Activated CD4-positive, alpha-beta T cell treated with anti-CD3 and anti-CD28 coated beads for 1 hour (primary cell): ENCODE data around the gene ZFC3H1.

ENCODE experiments used
- DNase-seq: peaks from one replicate; pipeline ENCODE4 v3.0.0-alpha.2; 2020

Gene ZFC3H1

GRCh38 chr12:71627438-71628002 is 36.1 kb downstream of the ZFC3H1 start:
- no peak for DNase-seq

GRCh38 chr12:71626768-71627167 is 36.9 kb downstream of the ZFC3H1 start:
- DNase-seq = no peak

- DNase-seq = no peak
Observed at GRCh38 chr12:71626098-71626497, 37.5 kb downstream of the ZFC3H1 start.

- DNase-seq = no peak
Observed at GRCh38 chr12:71625476-71625875, 38.2 kb downstream of the ZFC3H1 start.

GRCh38 chr12:71621938-71622337 is 41.7 kb downstream of the ZFC3H1 start:
- no peak for DNase-seq

GRCh38 chr12:71610031-71610795 is 53.4 kb downstream of the ZFC3H1 start:
- no peak for DNase-seq

GRCh38 chr12:71607494-71608330 is 55.9 kb downstream of the ZFC3H1 start:
- DNase-seq = no peak

GRCh38 chr12:71605039-71605438 is 58.6 kb downstream of the ZFC3H1 start:
- no peak for DNase-seq

- no peak for DNase-seq
Observed at GRCh38 chr12:71602761-71603577, 60.7 kb downstream of the ZFC3H1 start.

GRCh38 chr12:71601546-71601945 is 62.1 kb downstream of the ZFC3H1 start:
- no peak for DNase-seq

GRCh38 chr12:71599210-71599609 is 64.4 kb downstream of the ZFC3H1 start:
- DNase-seq = no peak

GRCh38 chr12:71594214-71594948 is 69.3 kb downstream of the ZFC3H1 start:
- no peak for DNase-seq

- DNase-seq = no peak
Observed at GRCh38 chr12:71592841-71593240, 70.8 kb downstream of the ZFC3H1 start.

- DNase-seq = no peak
Observed at GRCh38 chr12:71591601-71592000, 72.0 kb downstream of the ZFC3H1 start.

- no peak for DNase-seq
Observed at GRCh38 chr12:71589478-71589881, 74.2 kb downstream of the ZFC3H1 start.

- no peak for DNase-seq
Observed at GRCh38 chr12:71587012-71587411, 76.6 kb downstream of the ZFC3H1 start.

- DNase-seq = no peak
Observed at GRCh38 chr12:71585218-71585617, 78.4 kb downstream of the ZFC3H1 start.

GRCh38 chr12:71584356-71584755 is 79.3 kb downstream of the ZFC3H1 start:
- DNase-seq = no peak

- no peak for DNase-seq
Observed at GRCh38 chr12:71582925-71583324, 80.7 kb downstream of the ZFC3H1 start.

- DNase-seq = no peak
Observed at GRCh38 chr12:71581206-71581605, 82.4 kb downstream of the ZFC3H1 start.

GRCh38 chr12:71578694-71579258 is 84.9 kb downstream of the ZFC3H1 start:
- DNase-seq = no peak

- no peak for DNase-seq
Observed at GRCh38 chr12:71576496-71576895, 87.2 kb downstream of the ZFC3H1 start.
